Neural crest cell (in vitro differentiated cells): ENCODE results near the gene PRIM2. TPM values are rescaled to one million over a fixed set of nuclear protein-coding genes. Genes with fewer than 3 reads are reported as not detected.
A peak's percentile ranks its signal among the peaks of the same experiment; 100 is the strongest.

Experiments
- DNase-seq: peaks from one replicate; pipeline ENCODE4 v3.0.0; 2021; ENCODE audit warnings: low read depth, mixed read lengths, low spot score
- H3K27ac Mint-ChIP-seq: one replicate; pipeline ENCODE4 v1.8.0; 2021; ENCODE audit warnings: mild to moderate bottlenecking, mixed read lengths; ENCODE audit not compliant: unreplicated experiment
- H3K27me3 Mint-ChIP-seq: 2 replicates; pipeline ENCODE4 v1.8.0; 2021; ENCODE audit warnings: low read depth, mild to moderate bottlenecking, mixed read lengths
- H3K36me3 Mint-ChIP-seq: 2 replicates; pipeline ENCODE4 v1.8.0; 2021; ENCODE audit warnings: low read depth, mild to moderate bottlenecking, mixed read lengths
- H3K4me1 Mint-ChIP-seq: 2 replicates; pipeline ENCODE4 v1.8.0; 2021; ENCODE audit warnings: mixed read lengths
- H3K4me3 Mint-ChIP-seq: one replicate; pipeline ENCODE4 v1.8.0; 2021; ENCODE audit warnings: mild to moderate bottlenecking, mixed read lengths
- H3K9me3 Mint-ChIP-seq: 2 replicates; pipeline ENCODE4 v1.8.0; 2021; ENCODE audit warnings: mixed read lengths
- total RNA-seq: library from RNA; stranded (reverse); gene quantifications from 2 replicates; pipeline ENCODE4 v1.2.1, GENCODE V29; 2021
- TF ChIP-seq, protein P1 (sequence below): fragments of 200-600 bp; sonication (generic); conservative IDR thresholded peaks from 2 replicates; pipeline ENCODE4 v1.5.0; 2021; ENCODE audit warnings: antibody characterized with exemption, mild to moderate bottlenecking

The PRIM2 gene
- total RNA-seq, 1 donor from 2014 or later = 35.6 TPM

- Mint-ChIP-seq H3K27me3 (no peaks in the 10 kb centered on the region), H3K27ac (no peak overlapping the region), H3K4me1 (no peaks in the 10 kb centered on the region), H3K9me3 (no peaks in the 10 kb centered on the region), H3K36me3 (no peaks in the 10 kb centered on the region), H3K4me3 (no peak overlapping the region)
- TF ChIP-seq, protein P1, sequence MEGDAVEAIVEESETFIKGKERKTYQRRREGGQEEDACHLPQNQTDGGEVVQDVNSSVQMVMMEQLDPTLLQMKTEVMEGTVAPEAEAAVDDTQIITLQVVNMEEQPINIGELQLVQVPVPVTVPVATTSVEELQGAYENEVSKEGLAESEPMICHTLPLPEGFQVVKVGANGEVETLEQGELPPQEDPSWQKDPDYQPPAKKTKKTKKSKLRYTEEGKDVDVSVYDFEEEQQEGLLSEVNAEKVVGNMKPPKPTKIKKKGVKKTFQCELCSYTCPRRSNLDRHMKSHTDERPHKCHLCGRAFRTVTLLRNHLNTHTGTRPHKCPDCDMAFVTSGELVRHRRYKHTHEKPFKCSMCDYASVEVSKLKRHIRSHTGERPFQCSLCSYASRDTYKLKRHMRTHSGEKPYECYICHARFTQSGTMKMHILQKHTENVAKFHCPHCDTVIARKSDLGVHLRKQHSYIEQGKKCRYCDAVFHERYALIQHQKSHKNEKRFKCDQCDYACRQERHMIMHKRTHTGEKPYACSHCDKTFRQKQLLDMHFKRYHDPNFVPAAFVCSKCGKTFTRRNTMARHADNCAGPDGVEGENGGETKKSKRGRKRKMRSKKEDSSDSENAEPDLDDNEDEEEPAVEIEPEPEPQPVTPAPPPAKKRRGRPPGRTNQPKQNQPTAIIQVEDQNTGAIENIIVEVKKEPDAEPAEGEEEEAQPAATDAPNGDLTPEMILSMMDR = no peak
- DNase-seq = no peak
These were observed 22.5 kb upstream of the PRIM2 start for GRCh38 chr6:57294862-57295445.

GRCh38 chr6:57297505-57297904, 19.9 kb upstream of the PRIM2 start:
- Mint-ChIP-seq H3K27ac (no peak overlapping the region), H3K4me1 (no peaks in the 10 kb centered on the region), H3K36me3 (no peaks in the 10 kb centered on the region), H3K4me3 (no peak overlapping the region), H3K9me3 (no peaks in the 10 kb centered on the region), H3K27me3 (no peaks in the 10 kb centered on the region)
- no peak for DNase-seq
- TF ChIP-seq, protein P1 = no peak

DNA sequence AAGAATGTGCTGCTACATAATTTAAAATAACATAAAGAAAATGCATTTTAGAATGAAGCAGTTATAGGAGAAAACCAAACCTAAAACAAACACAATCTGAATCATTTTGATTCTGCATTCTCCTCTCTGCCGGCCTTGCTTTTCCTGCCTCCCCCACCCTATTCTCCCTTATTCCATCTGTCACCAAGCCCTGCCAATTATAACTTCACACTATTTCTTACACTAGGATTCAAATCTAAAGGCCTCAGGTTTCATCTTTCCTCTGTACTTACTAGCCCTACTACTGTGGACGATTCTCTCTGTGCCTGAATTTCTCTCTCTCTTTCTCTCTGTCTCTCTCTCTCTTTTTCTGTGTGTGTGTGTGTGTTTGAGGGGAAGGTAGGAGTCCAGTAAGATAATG, 18.7 kb upstream of the PRIM2 start:
- no peaks in the 10 kb centered on the region for H3K27me3 Mint-ChIP-seq
- no peak overlapping the region for H3K4me3 Mint-ChIP-seq

GRCh38 chr6:57301757-57302156, 15.7 kb upstream of the PRIM2 start:
- H3K36me3 Mint-ChIP-seq = no peaks in the 10 kb centered on the region
- TF ChIP-seq, protein P1 = no peak
- peaks cover 13% of the 10 kb centered on the region for H3K27me3 Mint-ChIP-seq
- H3K27ac Mint-ChIP-seq = no peak overlapping the region
- no peak overlapping the region for H3K4me3 Mint-ChIP-seq
- no peak for DNase-seq
- H3K4me1 Mint-ChIP-seq = no peaks in the 10 kb centered on the region
- H3K9me3 Mint-ChIP-seq = no peaks in the 10 kb centered on the region

More for the DNA sequence above, 18.7 kb upstream of the PRIM2 start:
- H3K27ac Mint-ChIP-seq = peak overlapping the region; percentile 79
- no peaks in the 10 kb centered on the region for H3K4me1 Mint-ChIP-seq
- H3K36me3 Mint-ChIP-seq = no peaks in the 10 kb centered on the region
- H3K9me3 Mint-ChIP-seq = no peaks in the 10 kb centered on the region
- TF ChIP-seq, protein P1 = no peak
- DNase-seq = no peak

DNA sequence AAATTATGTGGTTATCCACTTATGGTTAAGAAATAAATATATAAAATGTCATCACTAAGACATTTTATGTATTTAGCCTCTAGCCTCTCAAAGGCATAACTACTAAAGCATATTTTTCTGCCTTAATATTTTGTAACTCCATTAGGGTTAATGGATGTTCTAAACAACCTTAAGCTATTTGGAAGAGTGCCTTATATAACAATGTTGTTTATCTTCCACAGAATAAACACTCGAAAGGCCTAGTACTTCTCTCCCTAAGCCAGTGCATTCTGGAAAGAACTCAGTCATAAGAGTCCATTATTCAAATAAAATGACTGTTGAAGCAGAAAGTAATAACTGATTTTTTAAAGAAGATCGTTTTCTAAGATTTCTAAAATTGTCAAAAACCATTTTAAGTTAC, 15.0 kb upstream of the PRIM2 start:
- H3K9me3 Mint-ChIP-seq = no peaks in the 10 kb centered on the region
- no peak overlapping the region for H3K27ac Mint-ChIP-seq
- TF ChIP-seq, protein P1 = no peak
- no peak overlapping the region for H3K4me3 Mint-ChIP-seq
- H3K4me1 Mint-ChIP-seq = no peaks in the 10 kb centered on the region
- no peak for DNase-seq
- no peaks in the 10 kb centered on the region for H3K36me3 Mint-ChIP-seq
- H3K27me3 Mint-ChIP-seq = peaks cover 13% of the 10 kb centered on the region
